Dedifferentiated amniotic fluid mesenchymal stem cell (primary cell): ENCODE measurements around the gene AQP5.
A peak's percentile ranks its signal among the peaks of the same experiment; 100 is the strongest.

Source experiments
- DNase-seq: peaks from one replicate; pipeline ENCODE4 v3.0.0-alpha.2; 2016; ENCODE audit errors: extremely low spot score

Gene AQP5

GRCh38 chr12:49961111-49961922 lies at the start of gene AQP5:
TSS of gene AQP5 (plus strand) at chr12:49961872. CDS start at chr12:49962018, 146 bp downstream.
- no peak for DNase-seq

GRCh38 chr12:49912345-49913255 lies 49.1 kb upstream of the AQP5 start:
- no peak for DNase-seq

GRCh38 chr12:49916129-49916919 lies 45.3 kb upstream of the AQP5 start:
- no peak for DNase-seq

- no peak for DNase-seq
Measured at GRCh38 chr12:49917166-49917787, 44.4 kb upstream of the AQP5 start.

GRCh38 chr12:49917788-49918173 lies 43.9 kb upstream of the AQP5 start:
- DNase-seq = no peak

- DNase-seq = no peak
Measured at GRCh38 chr12:49920241-49920914, 41.3 kb upstream of the AQP5 start.

- DNase-seq = no peak
Measured at GRCh38 chr12:49920915-49921286, 40.8 kb upstream of the AQP5 start.

GRCh38 chr12:49921299-49921698 lies 40.4 kb upstream of the AQP5 start:
- no peak for DNase-seq

GRCh38 chr12:49921936-49922335 lies 39.7 kb upstream of the AQP5 start:
- no peak for DNase-seq

- no peak for DNase-seq
Measured at GRCh38 chr12:49922349-49923034, 39.2 kb upstream of the AQP5 start.

- no peak for DNase-seq
Measured at GRCh38 chr12:49923035-49923644, 38.5 kb upstream of the AQP5 start.

- no peak for DNase-seq
Measured at GRCh38 chr12:49923880-49924556, 37.7 kb upstream of the AQP5 start.

GRCh38 chr12:49924628-49925246 lies 36.9 kb upstream of the AQP5 start:
- no peak for DNase-seq

- no peak for DNase-seq
Measured at GRCh38 chr12:49925433-49926204, 36.1 kb upstream of the AQP5 start.

- no peak for DNase-seq
Measured at GRCh38 chr12:49928471-49928870, 33.2 kb upstream of the AQP5 start.

GRCh38 chr12:49929581-49929980 lies 32.1 kb upstream of the AQP5 start:
- DNase-seq = no peak

- peak; percentile 43 for DNase-seq
Measured at GRCh38 chr12:49930515-49931288, 31.0 kb upstream of the AQP5 start.
